ENCODE results near the gene SLC37A3. TPM values are rescaled to one million over a fixed set of nuclear protein-coding genes. Genes with fewer than 3 reads are reported as not detected.

Gene SLC37A3
- total RNA-seq, 1 experiment from 2014 or later: 30.4 TPM

Small RNAs within 50 kb of the gene (small RNA-seq; reads per million reads assigned to genes)
- gene RNA5SP247 (not detected), gene RNA5SP248 (11.0 reads per million, percentile 88 among the genes with 10 or more reads in this experiment)

Other genes starting within 250 kb of the SLC37A3 start
- gene KDM7A, start 221.5 kb downstream of the SLC37A3 start, total RNA-seq (2014; rRNA removed; shearing (Covaris generic)): 1.2 and 1.7 TPM in 2 replicates
- gene RAB19, start 5.5 kb upstream of the SLC37A3 start, total RNA-seq (2014; rRNA removed; shearing (Covaris generic)): 2.0 and 5.3 TPM in 2 replicates
- gene MKRN1, start 81.0 kb upstream of the SLC37A3 start, total RNA-seq (2014; rRNA removed; shearing (Covaris generic)): 52.5 and 61.8 TPM in 2 replicates
- not detected in 2 replicates for gene DENND2A, start 242.3 kb upstream of the SLC37A3 start, total RNA-seq (2014; rRNA removed; shearing (Covaris generic))